Measurements from ENCODE around the gene TTC24. TPM values are rescaled to one million over a fixed set of nuclear protein-coding genes. Genes with fewer than 3 reads are reported as not detected.
A peak's percentile ranks its signal among the peaks of the same experiment; 100 is the strongest.
"Not testable (repeated sequence)": the region's sequence is repeated elsewhere in the genome, so short reads cannot be mapped to it uniquely, and the experiment has no call there.

Gene TTC24
- total RNA-seq, 1 experiment from 2014 or later, result not detected

DNA sequence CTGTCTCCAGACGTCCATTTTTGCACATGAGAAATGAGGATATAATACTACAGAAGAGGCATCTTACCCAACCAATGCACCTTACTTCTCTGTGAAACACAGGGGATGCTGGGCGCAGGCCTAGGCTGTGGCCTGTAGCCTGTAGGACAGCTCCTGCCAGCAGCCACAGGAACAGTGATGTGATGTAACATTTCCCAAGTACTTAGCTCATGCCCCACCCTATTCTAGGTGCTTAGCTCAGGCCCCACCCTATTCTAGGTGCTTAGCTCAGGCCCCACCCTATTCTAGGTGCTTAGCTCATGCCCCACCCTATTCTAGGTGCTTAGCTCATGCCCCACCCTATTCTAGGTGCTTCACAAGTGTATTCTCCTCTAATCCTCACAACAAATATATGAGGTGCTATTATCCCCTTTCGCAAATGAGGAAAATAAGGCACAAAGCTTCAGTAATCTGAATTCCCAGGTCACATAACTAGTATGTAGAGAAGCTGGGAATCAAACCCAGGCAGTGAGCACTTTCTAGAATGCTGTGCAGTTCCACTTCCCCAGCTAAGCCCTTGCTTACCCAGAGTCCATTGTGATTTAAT lies 7.5 kb downstream of the TTC24 start:
- no peak for DNase-seq (ENCODE audit: low spot score)

- not testable (repeated sequence) for DNase-seq (ENCODE audit: low spot score)
Observed at GRCh38 chr1:156587927-156588326, 8.4 kb downstream of the TTC24 start.

DNA sequence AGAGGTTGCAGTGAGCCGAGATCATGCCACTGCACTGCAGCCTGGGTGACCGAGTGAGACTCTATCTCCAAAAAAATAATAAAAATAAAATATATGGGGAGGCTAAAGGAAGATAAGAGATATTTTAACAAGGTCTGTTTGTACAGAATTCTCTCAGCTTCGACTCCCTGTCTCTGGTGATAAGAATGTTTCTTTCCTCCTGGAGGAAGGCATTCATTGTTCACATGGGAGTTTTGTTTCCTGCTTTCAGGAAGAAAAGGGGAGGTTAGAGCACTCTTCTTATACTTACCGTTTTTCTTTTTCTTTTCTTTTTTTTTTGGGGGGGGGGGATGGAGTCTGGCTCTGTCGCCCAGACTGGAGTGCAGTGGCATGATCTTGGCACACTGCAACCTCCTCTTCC lies 10.0 kb downstream of the TTC24 start:
- no peak for DNase-seq (ENCODE audit: low spot score)

GRCh38 chr1:156590326-156591180 lies 11.0 kb downstream of the TTC24 start:
- DNase-seq (ENCODE audit: low spot score), result no peak

DNA sequence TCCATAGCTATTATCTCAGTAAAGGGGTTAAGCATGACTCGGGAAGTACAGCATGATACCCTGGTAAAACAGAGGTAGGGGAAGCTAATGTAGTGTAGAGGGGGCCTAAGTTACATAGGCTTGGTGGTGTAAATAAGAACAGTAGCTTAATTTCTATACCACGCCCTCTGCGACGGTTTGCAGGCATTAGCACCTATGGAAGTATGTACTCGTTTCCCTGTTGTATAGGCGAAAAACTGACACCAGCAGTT lies 11.6 kb downstream of the TTC24 start:
- no peak for DNase-seq (ENCODE audit: low spot score)

- DNase-seq (ENCODE audit: low spot score), result peak; percentile 81
Observed at GRCh38 chr1:156591432-156592157, 12.1 kb downstream of the TTC24 start, which contains the start of gene NAXE. Gene NAXE, plus strand, starts transcription at chr1:156591776. Its CDS starts 29 bp downstream, at chr1:156591805.

- no peak for DNase-seq (ENCODE audit: low spot score)
Observed at GRCh38 chr1:156592158-156592909, 12.8 kb downstream of the TTC24 start.

DNA sequence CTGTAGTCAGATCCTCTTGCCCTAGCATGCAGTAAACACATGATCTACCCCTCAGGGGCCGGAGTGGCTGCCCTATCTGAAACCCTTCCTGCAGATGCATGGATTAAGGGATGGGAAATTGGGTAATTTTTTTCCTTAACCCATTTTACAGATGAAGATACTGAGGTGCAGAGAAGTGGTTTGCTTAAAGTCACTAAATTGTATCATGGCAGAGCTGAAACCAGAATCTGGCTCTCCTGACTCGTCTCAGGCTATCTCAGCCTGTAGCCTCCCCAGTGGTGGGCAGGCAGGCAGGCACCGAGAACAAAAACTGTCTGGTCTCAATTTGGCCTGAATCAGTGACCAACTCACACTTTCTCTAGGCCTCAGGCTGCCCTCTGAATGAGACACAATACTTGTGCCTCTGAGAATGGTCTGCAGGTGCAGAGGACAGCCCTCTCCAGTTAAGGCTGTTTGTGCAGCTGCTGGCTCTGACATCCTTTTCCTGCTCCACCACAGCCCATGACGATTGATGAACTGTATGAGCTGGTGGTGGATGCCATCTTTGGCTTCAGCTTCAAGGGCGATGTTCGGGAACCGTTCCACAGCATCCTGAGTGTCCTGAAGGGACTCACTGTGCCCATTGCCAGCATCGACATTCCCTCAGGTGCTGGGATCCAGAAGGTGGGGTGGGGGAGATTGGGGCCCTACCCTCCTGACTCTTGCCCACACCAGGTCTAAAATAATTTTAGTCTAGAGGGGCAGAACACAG lies 13.6 kb downstream of the TTC24 start:
- DNase-seq (ENCODE audit: low spot score), result no peak

GRCh38 chr1:156593661-156593989 lies 14.1 kb downstream of the TTC24 start:
- DNase-seq (ENCODE audit: low spot score), result no peak

DNA sequence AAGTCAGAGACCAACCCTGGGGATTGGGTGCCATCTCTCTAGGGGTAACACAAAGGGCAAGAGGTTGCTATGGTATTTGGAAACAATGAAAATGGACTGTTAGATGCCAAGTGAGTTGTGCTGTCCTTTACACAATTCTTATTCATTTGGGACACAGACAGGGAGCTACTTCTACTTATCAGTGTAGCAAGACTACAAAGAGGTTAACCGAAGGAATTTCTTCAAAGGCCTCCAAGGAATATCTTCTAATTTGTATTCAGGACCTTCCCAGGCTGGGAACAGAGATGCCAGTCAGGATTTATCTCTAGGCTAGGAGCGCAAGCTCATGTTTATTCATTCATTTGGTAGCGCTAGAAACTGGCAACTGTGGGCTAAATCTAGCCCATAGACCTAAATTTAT lies 14.7 kb downstream of the TTC24 start:
- DNase-seq (ENCODE audit: low spot score), result no peak

DNA sequence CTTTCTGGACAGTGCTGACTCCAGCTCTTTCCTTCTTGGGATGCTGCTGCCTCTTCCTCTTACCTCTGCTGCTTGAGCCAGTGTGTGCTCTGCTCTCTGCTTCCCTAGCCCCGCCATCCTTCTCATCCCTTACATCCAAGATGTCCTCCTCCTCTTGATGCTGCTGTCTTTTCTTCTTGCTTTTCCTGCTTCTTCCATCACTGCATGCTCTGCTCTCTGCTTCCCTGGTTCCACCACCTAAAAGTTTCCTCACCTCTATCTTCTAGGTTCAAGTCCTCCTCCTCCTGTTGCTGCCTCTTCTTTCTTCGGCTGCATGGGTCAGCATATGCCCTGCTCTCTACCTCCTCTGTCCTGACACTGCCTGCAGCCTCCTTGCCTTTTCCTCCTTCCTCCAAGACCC lies 15.5 kb downstream of the TTC24 start:
- DNase-seq (ENCODE audit: low spot score), result no peak

- no peak for DNase-seq (ENCODE audit: low spot score)
Observed at GRCh38 chr1:156596426-156596825, 16.9 kb downstream of the TTC24 start.

DNA sequence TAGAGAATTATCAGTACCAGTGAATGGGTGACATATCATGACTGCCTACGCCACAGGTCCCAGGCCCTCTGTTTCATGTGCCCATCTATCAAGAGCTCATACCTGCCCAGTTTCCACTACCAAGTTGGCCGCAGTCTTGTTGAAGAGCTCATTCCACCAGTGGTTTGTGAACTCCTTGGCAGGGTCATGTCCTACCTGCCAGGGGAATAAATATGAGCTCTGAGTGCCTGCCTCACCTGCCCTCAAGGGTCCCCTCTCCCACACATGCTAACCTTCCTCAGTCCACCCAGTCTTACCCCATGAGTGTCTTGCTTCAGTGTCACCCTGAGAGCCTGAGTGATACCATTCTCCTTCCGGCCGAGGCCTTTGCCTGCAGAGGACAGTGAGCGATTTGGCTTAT lies 18.6 kb downstream of the TTC24 start:
- DNase-seq (ENCODE audit: low spot score), result no peak

GRCh38 chr1:156598731-156599432 lies 19.4 kb downstream of the TTC24 start:
- no peak for DNase-seq (ENCODE audit: low spot score)

DNA sequence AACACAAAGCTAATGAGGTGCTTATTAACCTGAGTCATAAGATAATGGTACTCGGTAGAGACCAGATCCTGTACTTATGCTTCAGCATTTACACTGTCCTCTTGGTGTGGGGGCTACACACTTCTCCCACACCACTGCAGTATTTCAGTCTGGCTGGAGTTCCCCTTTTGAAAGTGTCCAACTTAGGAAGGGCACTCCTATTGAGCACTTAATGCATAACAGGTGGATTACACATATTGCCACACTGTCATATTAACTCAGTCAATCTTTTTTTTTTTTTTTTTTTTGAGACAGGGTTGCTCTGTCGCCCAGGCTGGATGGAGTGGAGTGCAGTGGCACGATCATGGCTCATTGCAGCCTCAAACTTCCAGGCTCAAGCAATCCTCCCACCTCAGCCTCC lies 20.3 kb downstream of the TTC24 start:
- DNase-seq (ENCODE audit: low spot score), result peak; percentile 26

- no peak for DNase-seq (ENCODE audit: low spot score)
Observed at GRCh38 chr1:156600733-156601121, 21.2 kb downstream of the TTC24 start.

DNA sequence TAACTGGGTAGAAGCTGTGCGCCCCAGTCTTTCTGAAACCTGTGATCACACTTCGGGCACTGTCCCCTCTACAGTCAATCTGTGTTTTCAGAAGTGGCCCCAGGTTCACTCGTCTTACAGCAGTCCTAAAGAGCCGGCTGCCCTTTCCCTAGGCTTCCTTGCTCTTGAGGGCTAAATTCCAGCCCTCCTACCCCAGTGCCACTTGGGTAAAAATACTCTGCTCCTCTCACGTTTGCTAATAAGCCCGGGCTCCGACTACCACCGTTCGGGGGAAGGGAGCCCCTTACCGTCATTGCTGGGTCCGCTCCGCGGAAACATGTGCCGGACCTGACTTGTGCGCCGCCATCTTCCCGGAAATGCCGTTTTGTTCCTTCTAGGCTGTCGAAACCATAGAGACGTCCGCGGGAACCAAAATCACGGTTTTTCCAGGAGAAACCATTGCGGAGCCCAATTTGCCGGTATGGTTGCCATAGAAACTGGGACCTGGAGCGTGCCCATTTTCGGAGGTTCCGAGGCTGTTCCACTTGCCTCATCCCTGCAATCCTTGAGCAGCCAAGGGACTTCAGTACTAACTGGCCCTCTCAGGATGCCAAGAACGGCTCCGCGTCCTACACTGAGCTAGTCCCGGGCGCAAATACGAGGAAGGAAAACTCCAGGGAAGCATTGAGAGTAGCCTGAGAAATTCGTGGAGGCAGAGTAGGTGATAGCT lies 21.8 kb downstream of the TTC24 start, which contains the start of gene GPATCH4:
Gene GPATCH4, minus strand, starts transcription at position 358 of the 709 bp plus-strand sequence.
- peak; percentile 80 for DNase-seq (ENCODE audit: low spot score)

- DNase-seq (ENCODE audit: low spot score), result no peak
Observed at GRCh38 chr1:156601892-156602291, 22.4 kb downstream of the TTC24 start.

DNA sequence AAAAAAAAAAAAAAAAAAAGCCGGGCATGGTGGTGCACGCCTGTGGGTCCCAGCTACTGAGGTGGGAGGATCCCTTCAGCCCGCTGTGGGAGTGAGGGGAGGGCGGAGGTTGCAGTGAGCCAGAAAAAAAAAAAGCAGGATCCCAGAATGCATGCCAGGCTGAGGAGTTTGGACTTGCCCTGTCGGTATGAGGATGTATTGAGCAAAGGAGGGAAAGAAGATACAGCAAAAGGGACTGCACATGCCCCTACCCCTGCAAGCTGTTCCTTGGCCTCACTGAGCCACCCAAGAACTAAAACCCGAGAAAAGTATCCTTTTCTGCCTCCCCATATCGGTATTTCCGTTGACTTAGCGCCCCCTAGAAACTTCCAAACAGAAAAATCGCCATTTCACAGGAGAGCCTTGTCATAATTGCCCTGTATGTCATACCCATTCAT lies 23.1 kb downstream of the TTC24 start:
- DNase-seq (ENCODE audit: low spot score), result no peak

- DNase-seq (ENCODE audit: low spot score), result not testable (repeated sequence)
Observed at GRCh38 chr1:156607344-156607743, 27.8 kb downstream of the TTC24 start.
